Nephron (organoid): ENCODE results near the gene PTPN12.

ENCODE experiments used
- H3K27ac Mint-ChIP-seq, 3 experiments: 2 replicates each; pipeline ENCODE4 v1.8.0; 2020; ENCODE audit warnings: mixed read lengths in 3 of 3, mild to moderate bottlenecking in 2 of 3, moderate library complexity in 1 of 3
- H3K27me3 Mint-ChIP-seq: 2 replicates; pipeline ENCODE4 v1.8.0; 2021; ENCODE audit warnings: low read depth, mild to moderate bottlenecking, moderate library complexity, mixed read lengths
- H3K36me3 Mint-ChIP-seq: 2 replicates; pipeline ENCODE4 v1.8.0; 2020; ENCODE audit warnings: low read depth, mixed read lengths
- H3K4me1 Mint-ChIP-seq: 2 replicates; pipeline ENCODE4 v1.8.0; 2020; ENCODE audit warnings: mixed read lengths
- H3K4me3 Mint-ChIP-seq, 3 experiments: 2 replicates each; pipeline ENCODE4 v1.8.0; 2020; ENCODE audit warnings: mild to moderate bottlenecking in 3 of 3, mixed read lengths in 3 of 3, moderate library complexity in 2 of 3
- H3K9me3 Mint-ChIP-seq: 2 replicates; pipeline ENCODE4 v1.8.0; 2020; ENCODE audit warnings: mixed read lengths
- TF ChIP-seq, protein P1 (sequence below), 3 experiments: fragments of 200-600 bp; sonication (generic); IDR thresholded peaks; one replicate each; pipeline ENCODE4 v1.5.0; 2021; ENCODE audit warnings: antibody characterized with exemption in 3 of 3; ENCODE audit not compliant: unreplicated experiment in 3 of 3

The PTPN12 gene

DNA sequence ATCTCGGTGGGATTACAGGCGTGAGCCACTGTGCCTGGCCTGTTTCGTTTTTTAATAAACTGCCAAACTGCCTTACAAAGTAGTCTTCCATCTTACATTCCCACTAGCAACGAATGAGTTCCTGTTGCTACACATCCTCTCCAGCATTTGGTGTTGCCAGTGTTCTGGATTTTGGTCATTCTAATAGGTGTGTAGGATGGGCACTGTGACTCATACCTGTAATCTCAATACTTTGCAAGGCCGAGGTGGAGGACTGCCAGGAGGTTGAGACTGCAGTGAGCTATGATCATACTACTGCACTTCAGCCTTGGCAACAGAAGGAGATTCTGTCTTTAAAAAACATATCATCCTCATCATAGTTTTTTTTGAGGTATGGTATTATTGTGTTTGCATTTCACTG is 137.8 kb downstream of the PTPN12 start:
- no peak overlapping the region for H3K4me3 Mint-ChIP-seq
- peaks cover 8% of the 10 kb centered on the region for H3K4me1 Mint-ChIP-seq
- no peaks in the 10 kb centered on the region for H3K27me3 Mint-ChIP-seq
- TF ChIP-seq, protein P1, sequence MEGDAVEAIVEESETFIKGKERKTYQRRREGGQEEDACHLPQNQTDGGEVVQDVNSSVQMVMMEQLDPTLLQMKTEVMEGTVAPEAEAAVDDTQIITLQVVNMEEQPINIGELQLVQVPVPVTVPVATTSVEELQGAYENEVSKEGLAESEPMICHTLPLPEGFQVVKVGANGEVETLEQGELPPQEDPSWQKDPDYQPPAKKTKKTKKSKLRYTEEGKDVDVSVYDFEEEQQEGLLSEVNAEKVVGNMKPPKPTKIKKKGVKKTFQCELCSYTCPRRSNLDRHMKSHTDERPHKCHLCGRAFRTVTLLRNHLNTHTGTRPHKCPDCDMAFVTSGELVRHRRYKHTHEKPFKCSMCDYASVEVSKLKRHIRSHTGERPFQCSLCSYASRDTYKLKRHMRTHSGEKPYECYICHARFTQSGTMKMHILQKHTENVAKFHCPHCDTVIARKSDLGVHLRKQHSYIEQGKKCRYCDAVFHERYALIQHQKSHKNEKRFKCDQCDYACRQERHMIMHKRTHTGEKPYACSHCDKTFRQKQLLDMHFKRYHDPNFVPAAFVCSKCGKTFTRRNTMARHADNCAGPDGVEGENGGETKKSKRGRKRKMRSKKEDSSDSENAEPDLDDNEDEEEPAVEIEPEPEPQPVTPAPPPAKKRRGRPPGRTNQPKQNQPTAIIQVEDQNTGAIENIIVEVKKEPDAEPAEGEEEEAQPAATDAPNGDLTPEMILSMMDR (IDR thresholded peaks at IDR 0.05; ENCODE audit: unreplicated experiment in 3 of 3) = no peak
- H3K36me3 Mint-ChIP-seq = peaks cover 8% of the 10 kb centered on the region
- no peaks in the 10 kb centered on the region for H3K9me3 Mint-ChIP-seq
- H3K27ac Mint-ChIP-seq = no peak overlapping the region

DNA sequence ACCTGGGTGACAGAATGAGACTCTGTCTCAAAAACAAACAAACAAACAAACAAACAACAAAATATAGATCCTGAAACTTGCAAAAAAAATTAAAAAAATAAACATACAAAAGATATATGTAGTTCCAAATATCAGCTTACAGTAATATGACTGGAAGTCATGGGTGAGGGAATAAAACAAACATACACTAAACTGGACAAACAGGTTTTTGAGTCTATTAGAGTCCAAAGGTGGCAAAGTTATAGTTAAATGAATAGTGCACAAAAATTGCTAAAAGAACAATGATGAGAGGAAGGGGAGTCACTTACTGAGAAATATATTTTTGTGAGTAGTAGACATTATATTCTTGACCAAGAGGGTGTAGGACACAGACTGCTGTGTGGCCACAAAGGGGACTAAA is 142.5 kb downstream of the PTPN12 start:
- Mint-ChIP-seq H3K4me3 (no peak overlapping the region), H3K4me1 (no peaks in the 10 kb centered on the region), H3K27me3 (no peaks in the 10 kb centered on the region), H3K27ac (peak overlapping the region in 1 of 3 experiments; percentile 76), H3K36me3 (peaks cover 39% of the 10 kb centered on the region), H3K9me3 (no peaks in the 10 kb centered on the region)
- TF ChIP-seq, protein P1 (IDR thresholded peaks at IDR 0.05; ENCODE audit: unreplicated experiment in 3 of 3) = no peak

DNA sequence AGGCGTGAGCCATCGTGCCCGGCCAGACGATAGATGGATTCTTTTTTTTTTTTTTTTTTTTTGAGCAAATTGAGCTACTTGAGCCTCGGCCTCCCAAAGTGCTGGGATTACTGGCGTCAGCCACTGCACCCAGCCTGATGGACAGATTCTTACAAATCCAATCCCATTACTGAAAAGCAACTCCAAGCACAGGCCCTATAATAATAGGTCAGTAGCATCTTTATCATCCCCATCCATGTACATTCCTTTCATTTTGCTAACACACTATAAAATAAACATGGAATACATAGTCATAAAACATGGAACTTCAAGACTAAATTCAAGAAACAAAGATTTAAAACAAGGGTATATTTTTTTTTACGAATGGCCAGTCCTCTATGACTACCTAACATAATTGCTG is 143.2 kb downstream of the PTPN12 start:
- TF ChIP-seq, protein P1 (IDR thresholded peaks at IDR 0.05; ENCODE audit: unreplicated experiment in 3 of 3) = no peak
- no peaks in the 10 kb centered on the region for H3K4me1 Mint-ChIP-seq
- no peak overlapping the region for H3K4me3 Mint-ChIP-seq

DNA sequence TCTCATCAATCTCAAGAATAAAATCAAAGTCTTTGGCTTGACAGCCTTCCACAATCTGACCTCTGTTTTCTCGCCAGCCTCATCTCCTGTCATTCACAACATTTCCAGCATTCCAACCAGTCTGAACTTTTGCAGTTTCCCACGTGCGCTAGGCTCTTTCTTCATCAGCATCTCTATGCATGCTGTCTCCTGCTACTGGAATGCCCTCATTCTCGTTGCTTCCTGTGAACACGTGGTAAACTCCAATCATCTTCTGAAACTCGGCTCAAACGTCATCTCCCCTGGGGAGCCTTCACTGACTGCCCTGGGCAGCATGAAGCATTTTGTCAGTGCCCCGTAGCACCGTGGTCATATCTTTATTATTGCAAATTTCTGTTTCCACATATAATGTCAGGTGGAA is 146.9 kb downstream of the PTPN12 start:
- TF ChIP-seq, protein P1 (IDR thresholded peaks at IDR 0.05; ENCODE audit: unreplicated experiment in 3 of 3) = no peak
- H3K36me3 Mint-ChIP-seq = peaks cover 52% of the 10 kb centered on the region
- no peaks in the 10 kb centered on the region for H3K27me3 Mint-ChIP-seq
- no peaks in the 10 kb centered on the region for H3K9me3 Mint-ChIP-seq
- peaks cover 11% of the 10 kb centered on the region for H3K4me1 Mint-ChIP-seq
- peak overlapping the region in 1 of 3 experiments; percentile 0 for H3K27ac Mint-ChIP-seq
- H3K4me3 Mint-ChIP-seq = no peak overlapping the region

More for the DNA sequence above, 143.2 kb downstream of the PTPN12 start:
- Mint-ChIP-seq H3K9me3 (no peaks in the 10 kb centered on the region), H3K36me3 (peaks cover 39% of the 10 kb centered on the region), H3K27me3 (no peaks in the 10 kb centered on the region), H3K27ac (no peak overlapping the region)

DNA sequence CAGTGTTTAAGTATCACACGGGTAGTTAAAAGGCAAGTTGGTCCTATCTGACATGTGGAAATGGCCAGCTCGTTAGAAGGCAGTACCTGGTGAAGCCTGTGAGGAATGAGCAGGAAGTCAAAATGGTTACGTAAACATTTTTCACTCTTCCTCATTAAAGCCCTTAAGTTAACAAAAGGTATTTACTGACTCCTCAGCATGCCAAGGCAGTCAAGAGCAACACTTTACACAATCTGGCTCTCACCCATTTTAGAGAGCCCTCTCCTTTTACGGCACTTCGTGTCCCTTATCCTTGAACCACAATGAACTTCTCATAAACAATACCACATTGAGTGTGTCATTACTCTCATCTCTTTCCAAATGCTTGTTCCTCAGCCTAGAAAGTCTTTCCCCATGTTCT is 148.1 kb downstream of the PTPN12 start:
- Mint-ChIP-seq H3K27ac (no peak overlapping the region), H3K9me3 (no peaks in the 10 kb centered on the region), H3K4me1 (peaks cover 11% of the 10 kb centered on the region), H3K4me3 (no peak overlapping the region), H3K36me3 (peaks cover 49% of the 10 kb centered on the region), H3K27me3 (no peaks in the 10 kb centered on the region)
- TF ChIP-seq, protein P1 (IDR thresholded peaks at IDR 0.05; ENCODE audit: unreplicated experiment in 3 of 3) = no peak

DNA sequence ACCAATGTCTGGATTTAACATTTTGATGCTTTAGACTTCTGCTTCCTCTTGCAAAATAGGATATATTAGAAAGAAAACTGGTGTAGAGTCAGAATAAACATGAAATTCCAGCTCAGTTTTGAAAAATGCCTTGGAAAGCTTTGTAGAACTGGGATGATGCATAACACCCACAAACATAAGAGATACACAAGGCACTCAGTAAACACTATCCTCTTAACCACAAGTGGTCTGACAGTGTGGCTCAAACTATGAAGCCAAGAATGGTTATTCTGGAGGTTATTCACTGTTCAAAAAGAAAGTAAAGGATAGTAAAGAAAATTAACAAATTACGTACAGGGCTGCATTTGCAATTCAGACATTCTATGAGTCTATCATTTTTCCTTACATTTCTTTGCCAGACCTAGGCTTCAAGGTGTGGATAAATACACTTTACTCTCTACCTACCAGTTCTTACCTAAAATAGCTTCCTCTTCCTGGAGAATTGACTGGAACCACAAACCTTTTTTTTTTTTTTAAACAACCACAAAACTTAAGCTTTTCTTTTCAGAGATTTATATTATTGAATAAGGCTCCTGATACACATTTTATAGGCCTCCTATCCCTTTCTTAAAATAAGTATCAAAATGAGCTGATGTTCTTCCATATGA is 150.1 kb downstream of the PTPN12 start:
- H3K4me3 Mint-ChIP-seq = no peak overlapping the region
- no peaks in the 10 kb centered on the region for H3K27me3 Mint-ChIP-seq
- H3K4me1 Mint-ChIP-seq = peaks cover 13% of the 10 kb centered on the region
- TF ChIP-seq, protein P1 (IDR thresholded peaks at IDR 0.05; ENCODE audit: unreplicated experiment in 3 of 3) = no peak
- H3K27ac Mint-ChIP-seq = no peak overlapping the region
- peaks cover 44% of the 10 kb centered on the region for H3K36me3 Mint-ChIP-seq
- no peaks in the 10 kb centered on the region for H3K9me3 Mint-ChIP-seq
